B cell (primary cell): ENCODE data around the gene ZNF541. TPM values are rescaled to one million over a fixed set of nuclear protein-coding genes. Genes with fewer than 3 reads are reported as not detected.
"Not testable (repeated sequence)": the region's sequence is repeated elsewhere in the genome, so short reads cannot be mapped to it uniquely, and the experiment has no call there.

Experiments
- ATAC-seq: fragments of 200-7000 bp; cut with Tn5 transposase; one replicate; pipeline ENCODE4 v1.10.0; 2021; ENCODE audit warnings: low read depth, mild to moderate bottlenecking, moderate number of reproducible peaks, moderate library complexity
- CTCF ChIA-PET: fragments of 350-600 bp; sonication (Branson Sonifier 250); formaldehyde crosslinking; loops from one replicate; lab custom pipeline; 2021; ENCODE audit warnings: antibody characterized with exemption, inconsistent platforms; lab: Charles Lee
- POLR2A ChIA-PET: fragments of 350-600 bp; sonication (Branson Sonifier 250); formaldehyde crosslinking; loops from one replicate; lab custom pipeline; 2021; ENCODE audit warnings: antibody characterized with exemption; lab: Charles Lee
- DNase-seq: peaks from one replicate; pipeline ENCODE4 v3.0.0; 2013
- H2AFZ ChIP-seq: 2 replicates; pipeline ENCODE4 v1.6.1; 2012; ENCODE audit warnings: mild to moderate bottlenecking, low read depth, low read length; ENCODE audit not compliant: insufficient read depth, poor library complexity, severe bottlenecking
- H3K27ac ChIP-seq, 2 donors: 1 replicate in 1 of 2; 2 replicates in 1 of 2; pipeline ENCODE4 v1.5.1; 2012 to 2013; ENCODE audit warnings: low read length in 2 of 2, mild to moderate bottlenecking in 2 of 2, moderate library complexity in 1 of 2
- H3K27me3 ChIP-seq, 4 experiments: fragments of 200-600 bp in 1 of 4; sonication (generic) in 1 of 4; replicated peaks in 1 of 4; 1 replicate in 2 of 4; 2 replicates in 2 of 4; pipeline versions ENCODE4 v1.6.1 to v1.7.0; 2013 to 2016; ENCODE audit warnings: low read length in 3 of 4, mild to moderate bottlenecking in 2 of 4, mixed read lengths in 1 of 4, moderate library complexity in 1 of 4; ENCODE audit not compliant: insufficient read depth in 4 of 4, control insufficient read depth in 3 of 4; ENCODE audit errors: control extremely low read depth in 1 of 4
- H3K36me3 ChIP-seq, 2 experiments: replicated peaks in 1 of 2; 1 replicate in 1 of 2; 2 replicates in 1 of 2; pipeline versions ENCODE4 v1.6.1 to v1.7.1; 2013; ENCODE audit warnings: low read length in 1 of 2; ENCODE audit not compliant: insufficient read depth in 2 of 2, control insufficient read depth in 1 of 2; ENCODE audit errors: control extremely low read depth in 1 of 2, extremely low read depth in 1 of 2
- H3K4me1 ChIP-seq, 2 donors: fragments of 200-600 bp in 1 of 2; sonication (generic) in 1 of 2; 1 replicate in 1 of 2; 2 replicates in 1 of 2; pipeline versions ENCODE4 v1.5.1 to v1.6.1; 2013 to 2017; ENCODE audit warnings: low read length in 2 of 2; ENCODE audit not compliant: control insufficient read depth in 2 of 2, insufficient read depth in 2 of 2
- H3K4me2 ChIP-seq: replicated peaks from 2 replicates; pipeline ENCODE3; 2012; ENCODE audit warnings: mild to moderate bottlenecking, low read depth, low read length; ENCODE audit not compliant: poor library complexity, severe bottlenecking
- H3K4me3 ChIP-seq, 5 experiments: fragments of 200-600 bp in 1 of 5; sonication (generic) in 1 of 5; 1 replicate in 3 of 5; 2 replicates in 2 of 5; pipeline versions ENCODE4 v1.5.1 to v1.7.0; 2011 to 2016; ENCODE audit warnings: low read length in 4 of 5, mild to moderate bottlenecking in 4 of 5, low read depth in 2 of 5, control low read depth in 1 of 5, moderate library complexity in 1 of 5; ENCODE audit not compliant: insufficient read depth in 1 of 5; ENCODE audit errors: control extremely low read depth in 1 of 5, extremely low read depth in 1 of 5
- H3K79me2 ChIP-seq: fragments of 200-600 bp; sonication (generic); one replicate; pipeline ENCODE4 v1.6.0; 2016; ENCODE audit warnings: low read length; ENCODE audit not compliant: control insufficient read depth, insufficient read depth
- H3K9ac ChIP-seq: fragments of 200-600 bp; sonication (generic); 2 replicates; pipeline ENCODE4 v1.6.1; 2017; ENCODE audit warnings: mild to moderate bottlenecking, low read length, moderate library complexity
- H3K9me3 ChIP-seq, 3 donors: one replicate each; pipeline versions ENCODE4 v1.6.1 to v1.7.1; 2013; ENCODE audit warnings: low read length in 2 of 3; ENCODE audit not compliant: control insufficient read depth in 2 of 3, insufficient read depth in 1 of 3; ENCODE audit errors: control extremely low read depth in 1 of 3
- H4K20me1 ChIP-seq: 2 replicates; pipeline ENCODE4 v1.6.0; 2012; ENCODE audit warnings: mild to moderate bottlenecking, low read length; ENCODE audit not compliant: insufficient read depth, control insufficient read depth, poor library complexity, severe bottlenecking
- H3K27ac Mint-ChIP-seq: one replicate; pipeline ENCODE4 v1.8.0; 2021; ENCODE audit warnings: mixed read lengths
- H3K27me3 Mint-ChIP-seq: one replicate; pipeline ENCODE4 v1.8.0; 2021; ENCODE audit warnings: mixed read lengths
- H3K4me1 Mint-ChIP-seq: one replicate; pipeline ENCODE4 v1.8.0; 2021; ENCODE audit warnings: mixed read lengths
- H3K4me3 Mint-ChIP-seq: one replicate; pipeline ENCODE4 v1.8.0; 2021; ENCODE audit warnings: mixed read lengths
- H3K9me3 Mint-ChIP-seq: one replicate; pipeline ENCODE4 v1.8.0; 2022; ENCODE audit warnings: mixed read lengths; ENCODE audit not compliant: insufficient read depth
- CTCF ChIP-seq: fragments of 200-600 bp; IDR thresholded peaks from one replicate; pipeline ENCODE4 v1.8.0; 2022; ENCODE audit warnings: antibody characterized with exemption, mild to moderate bottlenecking
- EZH2 ChIP-seq: IDR thresholded peaks from 2 replicates; pipeline ENCODE4 v1.6.1; 2012; ENCODE audit warnings: borderline replicate concordance, low read depth, mild to moderate bottlenecking, moderate library complexity, low read length; ENCODE audit not compliant: insufficient read depth, poor library complexity, severe bottlenecking
- WGBS: methylation state at CpG from one replicate; pipeline ENCODE4 v1.1.5; 2013; ENCODE audit warnings: missing lambda C conversion rate; ENCODE audit not compliant: insufficient coverage; 5-methylcytosine and 5-hydroxymethylcytosine counted together
- intact Hi-C: fragments of 100-400 bp; cut with micrococcal nuclease; formaldehyde crosslinking; loops from one replicate; pipeline ENCODE4 v1.10.0; 2022
- polyA plus RNA-seq: library from polyadenylated mRNA; depleted of rRNA; stranded (reverse); fragments of >200 nt; gene quantifications from 2 replicates; pipeline ENCODE4 v1.2.3, GENCODE V29; 2012
- total RNA-seq, 2 donors: library from RNA; stranded (reverse); fragments of 120-200 nt in 1 of 2; gene quantifications; 1 replicate in 1 of 2; 2 replicates in 1 of 2; pipeline versions ENCODE4 v1.2.3 to v1.2.4, GENCODE V29; 2013 to 2022

The ZNF541 gene
- total and polyA plus RNA-seq, 2 donors (not counting 1 experiment from before 2014, with no cell fraction given) = 0.03 TPM; not detected in 1

GRCh38 chr19:47600246-47601179, 27.6 kb upstream of the ZNF541 start:
- TF ChIP-seq CTCF = no peak
- TF ChIP-seq EZH2 = no peak
- ChIA-PET CTCF (interaction anchor here (0.6 to 2.9 kb wide), 4 partner anchors 10 to 107 kb away, joined by 3 to 16 read pairs (median 4); partner anchors contain the start of gene NAPA), POLR2A (interaction anchor here (0.5 to 1.7 kb wide), 11 partner anchors 8 to 469 kb away, joined by 3 to 16 read pairs (median 5); no protein-coding TSS in a partner anchor)
- ATAC-seq = peak; percentile 96
- H3K36me3 ChIP-seq = no peaks in the 10 kb centered on the region
- Mint-ChIP-seq H3K27me3 (peaks cover 21% of the 10 kb centered on the region), H3K4me3 (peak overlapping the region; percentile 80), H3K4me1 (peaks cover 11% of the 10 kb centered on the region), H3K27ac (peak overlapping the region; percentile 70), H3K9me3 (no peaks in the 10 kb centered on the region)
- WGBS = 2% methylated on average over 67 of the region's 77 CpGs
- peak overlapping the region; percentile 87 for H3K4me2 ChIP-seq
- peak overlapping the region; percentile 81 for H3K9ac ChIP-seq
- H3K27me3 ChIP-seq = peaks cover 0 to 28% (median 3%) of the 10 kb centered on the region in 4 experiments
- peaks cover 0 to 9% (median 0%) of the 10 kb centered on the region in 3 donors for H3K9me3 ChIP-seq
- intact Hi-C loops = loop anchor here (1.0 to 10.0 kb wide), 6 partner anchors 8 to 1586 kb away; partner anchors contain the start of genes INAFM1, KPTN, NAPA and ZC3H4
- no peaks in the 10 kb centered on the region for H4K20me1 ChIP-seq
- H3K79me2 ChIP-seq = no peaks in the 10 kb centered on the region
- H2AFZ ChIP-seq = peak overlapping the region; percentile 84
- peak overlapping the region; percentile 62 to 83 for H3K27ac ChIP-seq
- peak overlapping the region; percentile 63 to 79 (median 71) for H3K4me3 ChIP-seq
- peak; percentile 99 for DNase-seq
- H3K4me1 ChIP-seq = peaks cover 12 to 18% of the 10 kb centered on the region in 2 donors

GRCh38 chr19:47599671-47600245, 26.8 kb upstream of the ZNF541 start:
- Histone ChIP-seq H3K4me2 (peak overlapping the region; percentile 87), H3K4me1 (peaks cover 12 to 18% of the 10 kb centered on the region in 2 donors), H3K9ac (peak overlapping the region; percentile 81), H3K4me3 (peak overlapping the region; percentile 39 to 79 (median 51)), H2AFZ (peak overlapping the region; percentile 84), H3K27ac (peak overlapping the region; percentile 28 to 63), H3K27me3 (peaks cover 0 to 28% (median 3%) of the 10 kb centered on the region in 4 experiments)
- ChIA-PET CTCF (interaction anchor here (0.6 to 2.9 kb wide), 5 partner anchors 11 to 108 kb away, joined by 3 to 16 read pairs (median 4); partner anchors contain the start of gene NAPA), POLR2A (interaction anchor here (0.7 to 1.7 kb wide), 9 partner anchors 8 to 337 kb away, joined by 3 to 16 read pairs (median 5); no protein-coding TSS in a partner anchor)
- Mint-ChIP-seq H3K4me3 (peak overlapping the region; percentile 80), H3K27ac (peak overlapping the region; percentile 70), H3K4me1 (peaks cover 11% of the 10 kb centered on the region), H3K27me3 (peaks cover 21% of the 10 kb centered on the region)
- H3K36me3 ChIP-seq, H4K20me1 ChIP-seq, H3K9me3 Mint-ChIP-seq, DNase-seq, H3K79me2 ChIP-seq, H3K9me3 ChIP-seq, ATAC-seq: not testable (repeated sequence)
- intact Hi-C loops = loop anchor here (1.0 to 10.0 kb wide), 6 partner anchors 9 to 1585 kb away; partner anchors contain the start of genes INAFM1, KPTN, NAPA and ZC3H4
- WGBS = 36% methylated on average over 14 of the region's 25 CpGs
